GM12801 (cell line): ENCODE measurements around the gene TBX15.

ENCODE experiments used
- CTCF ChIP-seq: IDR thresholded peaks from one replicate; pipeline ENCODE4 v1.5.1; 2011; ENCODE audit warnings: control low read depth; ENCODE audit not compliant: insufficient read length; ENCODE audit errors: extremely low read depth

TBX15 gene

GRCh38 chr1:118937413-118938072 is 50.6 kb downstream of the TBX15 start:
- TF ChIP-seq CTCF = no peak

GRCh38 chr1:118934706-118935105 is 53.4 kb downstream of the TBX15 start:
- no peak for TF ChIP-seq CTCF

DNA sequence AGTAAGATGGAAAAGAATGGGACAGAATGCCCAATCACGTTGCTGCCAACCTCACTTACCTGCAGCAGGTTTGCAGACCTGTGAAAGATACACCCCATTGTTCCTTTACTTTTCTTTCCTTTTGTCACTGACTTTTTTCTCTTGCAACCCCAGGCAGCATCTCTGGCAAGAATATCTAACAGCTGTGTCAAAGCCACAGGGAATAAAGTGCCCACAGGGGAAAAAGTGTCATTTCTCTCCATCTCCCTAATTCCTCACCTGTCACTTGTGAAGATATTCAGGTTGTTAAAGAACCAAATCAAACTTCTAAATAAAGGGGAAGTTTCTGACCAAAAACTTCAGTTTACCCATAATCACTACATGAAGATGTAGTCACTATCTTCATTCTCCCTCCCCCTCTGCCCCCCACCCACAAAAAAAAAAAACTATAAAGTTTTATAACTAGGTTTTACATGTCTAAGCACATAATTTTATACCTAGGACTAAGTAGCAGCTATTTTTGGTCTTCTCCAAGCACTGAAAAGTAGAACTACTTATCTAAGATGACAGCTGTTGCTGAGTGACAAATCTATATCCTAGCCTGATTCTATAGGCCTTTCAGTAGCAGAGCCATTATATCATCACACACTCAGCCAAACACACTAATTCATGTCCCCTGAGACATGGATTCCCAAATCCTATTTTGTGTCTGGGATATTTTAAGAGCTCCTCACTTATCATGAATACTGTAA is 54.9 kb downstream of the TBX15 start:
- no peak for TF ChIP-seq CTCF

DNA sequence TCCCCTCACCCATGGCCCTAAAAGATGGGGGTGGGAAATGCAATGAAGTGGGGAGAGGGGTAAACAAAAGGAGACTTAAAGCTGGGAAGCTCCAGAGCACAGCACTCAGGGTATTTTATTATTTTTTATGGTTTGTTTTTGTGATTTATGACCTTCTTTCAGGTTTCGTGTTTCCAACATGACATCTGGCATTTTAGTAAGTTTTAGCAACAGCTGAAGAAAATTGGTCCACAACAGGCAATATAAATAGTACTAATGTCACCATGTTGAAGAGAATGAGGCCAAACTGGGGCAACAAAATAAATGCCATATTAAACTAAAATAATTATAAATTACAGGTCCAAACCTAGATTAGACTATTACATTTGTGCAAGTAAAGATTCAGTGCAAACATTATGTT is 56.3 kb downstream of the TBX15 start:
- TF ChIP-seq CTCF = no peak

GRCh38 chr1:118928739-118929554 is 59.2 kb downstream of the TBX15 start:
- no peak for TF ChIP-seq CTCF

DNA sequence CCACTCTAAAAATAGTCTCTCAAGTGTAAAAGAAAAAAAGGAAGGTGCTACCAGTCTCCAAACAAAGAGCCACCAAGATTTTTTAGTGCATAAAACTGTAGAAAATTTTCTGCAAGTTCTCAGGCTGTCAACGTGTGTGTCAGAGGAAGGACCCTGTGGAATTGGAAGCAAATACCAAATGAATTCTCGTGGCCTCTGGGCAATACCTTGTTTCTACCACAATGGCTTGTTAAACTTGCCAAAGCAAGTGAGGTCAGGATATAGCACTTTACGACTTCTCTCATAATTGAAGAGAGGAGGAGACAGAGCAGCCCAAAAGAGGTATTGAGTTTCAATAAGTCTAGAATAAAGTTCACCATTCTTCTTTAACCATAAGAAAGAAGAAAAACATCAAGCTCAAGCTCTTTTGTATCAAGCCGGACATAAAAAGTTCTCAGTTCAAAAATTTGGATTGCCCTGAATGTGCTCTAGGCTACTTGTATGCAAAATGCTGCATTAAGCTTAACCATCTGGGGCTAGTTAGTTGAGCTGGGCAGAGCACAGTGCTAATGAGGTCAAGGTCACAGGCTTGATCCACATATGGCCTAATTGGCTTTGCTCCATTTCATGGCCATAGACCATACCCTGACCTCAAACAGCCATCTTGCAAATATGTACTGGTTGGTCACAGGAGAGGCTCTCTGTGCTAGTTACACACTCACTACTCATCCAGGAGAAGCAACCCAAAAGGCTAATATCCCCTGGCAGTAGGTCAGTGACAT is 60.5 kb downstream of the TBX15 start:
- TF ChIP-seq CTCF = no peak

DNA sequence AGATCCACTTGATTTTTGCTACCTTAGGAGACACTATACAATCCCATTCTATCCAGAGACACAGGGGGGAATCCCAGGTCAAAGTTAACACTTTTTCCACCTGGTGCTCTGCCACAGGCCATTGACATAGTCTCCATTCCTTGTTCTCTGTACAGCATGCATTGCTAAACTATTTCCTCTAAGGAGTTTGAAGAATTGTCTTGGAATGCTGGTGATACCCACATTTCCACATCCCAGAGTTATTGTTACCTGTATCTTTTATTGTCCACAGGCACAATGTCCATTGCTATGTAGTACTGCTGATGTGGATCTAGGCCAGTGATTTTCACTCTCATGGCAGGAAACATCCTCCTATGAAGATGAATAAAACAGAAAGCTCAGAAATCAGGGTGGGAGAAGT is 61.9 kb downstream of the TBX15 start:
- no peak for TF ChIP-seq CTCF
